ENCODE results near the gene PRSS27.

DNA sequence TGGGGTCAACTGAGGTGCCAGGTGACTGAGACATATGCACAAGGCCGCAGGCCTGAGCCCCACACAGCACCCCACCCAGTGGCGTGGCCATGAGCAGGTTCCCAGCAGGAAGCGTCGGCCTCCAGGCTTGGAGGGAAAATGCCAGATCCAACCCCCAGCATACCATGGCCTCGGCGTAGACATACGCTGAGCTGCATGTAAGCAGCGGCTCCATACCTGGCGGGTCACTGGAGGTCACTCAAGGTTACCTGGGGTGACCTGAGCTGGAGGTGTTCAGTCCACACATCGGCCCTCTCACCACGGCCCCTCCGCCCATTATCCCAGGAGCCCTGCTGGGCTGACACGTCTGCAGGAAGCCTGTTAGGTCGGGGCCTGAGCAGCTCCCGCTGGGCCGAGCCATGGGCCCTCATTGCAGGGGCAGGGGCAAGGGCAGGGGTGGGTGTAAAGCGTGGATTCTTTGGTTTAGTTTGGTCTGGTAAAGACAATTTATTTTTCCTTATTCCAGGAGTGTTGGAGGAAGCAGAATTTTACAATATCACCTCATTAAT lies 22.5 kb downstream of the PRSS27 start:
- no peak for TF ChIP-seq POLR2A (IDR thresholded peaks at IDR 0.05)
- TF ChIP-seq, protein P1, sequence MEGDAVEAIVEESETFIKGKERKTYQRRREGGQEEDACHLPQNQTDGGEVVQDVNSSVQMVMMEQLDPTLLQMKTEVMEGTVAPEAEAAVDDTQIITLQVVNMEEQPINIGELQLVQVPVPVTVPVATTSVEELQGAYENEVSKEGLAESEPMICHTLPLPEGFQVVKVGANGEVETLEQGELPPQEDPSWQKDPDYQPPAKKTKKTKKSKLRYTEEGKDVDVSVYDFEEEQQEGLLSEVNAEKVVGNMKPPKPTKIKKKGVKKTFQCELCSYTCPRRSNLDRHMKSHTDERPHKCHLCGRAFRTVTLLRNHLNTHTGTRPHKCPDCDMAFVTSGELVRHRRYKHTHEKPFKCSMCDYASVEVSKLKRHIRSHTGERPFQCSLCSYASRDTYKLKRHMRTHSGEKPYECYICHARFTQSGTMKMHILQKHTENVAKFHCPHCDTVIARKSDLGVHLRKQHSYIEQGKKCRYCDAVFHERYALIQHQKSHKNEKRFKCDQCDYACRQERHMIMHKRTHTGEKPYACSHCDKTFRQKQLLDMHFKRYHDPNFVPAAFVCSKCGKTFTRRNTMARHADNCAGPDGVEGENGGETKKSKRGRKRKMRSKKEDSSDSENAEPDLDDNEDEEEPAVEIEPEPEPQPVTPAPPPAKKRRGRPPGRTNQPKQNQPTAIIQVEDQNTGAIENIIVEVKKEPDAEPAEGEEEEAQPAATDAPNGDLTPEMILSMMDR (IDR thresholded peaks at IDR 0.05) = no peak
